HUES6 (cell line): Measurements from ENCODE around the gene MRPL11.
"Not testable (repeated sequence)": the region's sequence is repeated elsewhere in the genome, so short reads cannot be mapped to it uniquely, and the experiment has no call there.

ENCODE experiments used
- H3K27ac ChIP-seq: 2 replicates; pipeline ENCODE4 v1.7.0; 2013; ENCODE audit warnings: low read depth, mild to moderate bottlenecking, low read length, inconsistent platforms
- H3K27me3 ChIP-seq: 2 replicates; pipeline ENCODE4 v1.6.1; 2013; ENCODE audit warnings: low read length; ENCODE audit not compliant: control insufficient read depth, insufficient read depth
- H3K36me3 ChIP-seq: 2 replicates; pipeline ENCODE4 v1.6.1; 2013; ENCODE audit warnings: low read length; ENCODE audit not compliant: control insufficient read depth, insufficient read depth
- H3K4me1 ChIP-seq: 2 replicates; pipeline ENCODE4 v1.6.1; 2013; ENCODE audit warnings: low read length; ENCODE audit not compliant: control insufficient read depth, insufficient read depth
- H3K4me3 ChIP-seq: 2 replicates; pipeline ENCODE4 v1.5.1; 2013; ENCODE audit warnings: low read depth, low read length
- H3K9ac ChIP-seq: one replicate; pipeline ENCODE4 v1.6.1; 2013; ENCODE audit warnings: mild to moderate bottlenecking, low read length
- H3K9me3 ChIP-seq: 2 replicates; pipeline ENCODE4 v1.6.1; 2013; ENCODE audit warnings: low read depth, low read length; ENCODE audit not compliant: control insufficient read depth, insufficient read depth

The MRPL11 gene

GRCh38 chr11:66466225-66467033, 27.8 kb upstream of the MRPL11 start, which contains the start of gene PELI3:
Gene PELI3 (plus strand): TSS chr11:66466905. CDS start chr11:66468129, 1,224 bp downstream.
- H3K9me3 ChIP-seq, result peaks cover 10% of the 10 kb centered on the region
- peak within 1 kb of the TSS; percentile 63; the same call in 1 of the 2 replicates for H3K27ac ChIP-seq
- peak within 1 kb of the TSS; percentile 59 for H3K9ac ChIP-seq
- peak within 1 kb of the TSS; percentile 95 for H3K4me3 ChIP-seq
- H3K27me3 ChIP-seq, result no peaks in the 10 kb centered on the region
- 0 out of 2 replicates have a peak, but pooled peaks cover 2% of the 10 kb centered on the region for H3K36me3 ChIP-seq
- H3K4me1 ChIP-seq, result peaks cover 33% of the 10 kb centered on the region

GRCh38 chr11:66465373-66466224, 27.0 kb upstream of the MRPL11 start:
- no peaks in the 10 kb centered on the region for H3K27me3 ChIP-seq
- no peak overlapping the region for H3K27ac ChIP-seq
- H3K9ac ChIP-seq, result no peak overlapping the region
- H3K36me3 ChIP-seq, result 0 out of 2 replicates have a peak, but pooled peaks cover 2% of the 10 kb centered on the region
- peaks cover 14% of the 10 kb centered on the region for H3K9me3 ChIP-seq
- peaks cover 33% of the 10 kb centered on the region for H3K4me1 ChIP-seq
- H3K4me3 ChIP-seq, result peak overlapping the region; percentile 95

GRCh38 chr11:66464916-66465315, 26.3 kb upstream of the MRPL11 start:
- no peak overlapping the region for H3K4me3 ChIP-seq
- peaks cover 28% of the 10 kb centered on the region for H3K4me1 ChIP-seq
- H3K36me3 ChIP-seq, result no peaks in the 10 kb centered on the region
- no peaks in the 10 kb centered on the region for H3K27me3 ChIP-seq
- no peak overlapping the region for H3K27ac ChIP-seq
- no peak overlapping the region for H3K9ac ChIP-seq
- H3K9me3 ChIP-seq, result peaks cover 14% of the 10 kb centered on the region

- H3K27ac ChIP-seq, H3K27me3 ChIP-seq, H3K4me3 ChIP-seq, H3K36me3 ChIP-seq, H3K9ac ChIP-seq: not testable (repeated sequence)
- Histone ChIP-seq H3K4me1 (peaks cover 23% of the 10 kb centered on the region), H3K9me3 (peaks cover 14% of the 10 kb centered on the region)
Measured at GRCh38 chr11:66464116-66464515, 25.5 kb upstream of the MRPL11 start.

GRCh38 chr11:66462911-66463310, 24.3 kb upstream of the MRPL11 start:
- H3K9me3 ChIP-seq, result peaks cover 14% of the 10 kb centered on the region
- peaks cover 16% of the 10 kb centered on the region for H3K4me1 ChIP-seq
- H3K36me3 ChIP-seq, result no peaks in the 10 kb centered on the region

GRCh38 chr11:66462010-66462409, 23.4 kb upstream of the MRPL11 start:
- no peak overlapping the region for H3K27ac ChIP-seq
- no peak overlapping the region for H3K4me3 ChIP-seq
- H3K4me1 ChIP-seq, result peaks cover 9% of the 10 kb centered on the region

More at GRCh38 chr11:66462911-66463310, 24.3 kb upstream of the MRPL11 start:
- H3K9ac ChIP-seq, result no peak overlapping the region
- no peak overlapping the region for H3K4me3 ChIP-seq
- no peak overlapping the region for H3K27ac ChIP-seq
- H3K27me3 ChIP-seq, result no peaks in the 10 kb centered on the region

GRCh38 chr11:66459138-66459778, 20.6 kb upstream of the MRPL11 start:
- Histone ChIP-seq H3K27me3 (no peaks in the 10 kb centered on the region; the same call in 1 of the 2 replicates), H3K9ac (no peak overlapping the region), H3K4me3 (no peak overlapping the region), H3K9me3 (peaks cover 14% of the 10 kb centered on the region), H3K36me3 (no peaks in the 10 kb centered on the region), H3K4me1 (no peaks in the 10 kb centered on the region), H3K27ac (no peak overlapping the region)

More at GRCh38 chr11:66462010-66462409, 23.4 kb upstream of the MRPL11 start:
- Histone ChIP-seq H3K9ac (no peak overlapping the region), H3K9me3 (peaks cover 14% of the 10 kb centered on the region), H3K27me3 (no peaks in the 10 kb centered on the region), H3K36me3 (no peaks in the 10 kb centered on the region)

GRCh38 chr11:66457826-66458225, 19.2 kb upstream of the MRPL11 start:
- Histone ChIP-seq H3K4me3 (no peak overlapping the region), H3K36me3 (no peaks in the 10 kb centered on the region), H3K27me3 (no peaks in the 10 kb centered on the region; the same call in 1 of the 2 replicates), H3K9me3 (peaks cover 13% of the 10 kb centered on the region), H3K9ac (no peak overlapping the region), H3K27ac (no peak overlapping the region), H3K4me1 (no peaks in the 10 kb centered on the region)

- Histone ChIP-seq H3K9ac (no peak overlapping the region), H3K4me3 (no peak overlapping the region), H3K36me3 (no peaks in the 10 kb centered on the region), H3K27ac (no peak overlapping the region), H3K9me3 (peaks cover 6% of the 10 kb centered on the region; the same call in 1 of the 2 replicates), H3K27me3 (peaks cover 3% of the 10 kb centered on the region; the same call in 1 of the 2 replicates), H3K4me1 (no peaks in the 10 kb centered on the region)
Measured at GRCh38 chr11:66454828-66455227, 16.2 kb upstream of the MRPL11 start.

GRCh38 chr11:66454247-66454646, 15.6 kb upstream of the MRPL11 start:
- Histone ChIP-seq H3K9ac (no peak overlapping the region), H3K27ac (no peak overlapping the region), H3K4me3 (no peak overlapping the region), H3K9me3 (peaks cover 6% of the 10 kb centered on the region; the same call in 1 of the 2 replicates), H3K36me3 (no peaks in the 10 kb centered on the region), H3K4me1 (no peaks in the 10 kb centered on the region), H3K27me3 (peaks cover 3% of the 10 kb centered on the region; the same call in 1 of the 2 replicates)
